ENCODE data around the gene RNF151. TPM values are rescaled to one million over a fixed set of nuclear protein-coding genes. Genes with fewer than 3 reads are reported as not detected.
"Not testable (repeated sequence)": the region's sequence is repeated elsewhere in the genome, so short reads cannot be mapped to it uniquely, and the experiment has no call there.

The RNF151 gene
- not detected in 2 replicates for total RNA-seq (2014; rRNA removed; shearing (Covaris generic))
- not detected in 2 replicates for polyA plus RNA-seq (2014; cell fraction: nucleus; rRNA removed)

GRCh38 chr16:1966460-1966859 lies at the start of gene RNF151:
RNF151 (plus strand) TSS chr16:1966856; CDS start chr16:1966882, 26 bp downstream.
- no peak for DNase-seq (ENCODE audit: extremely low read depth, low read depth)

- no peak for DNase-seq (ENCODE audit: extremely low read depth, low read depth)
Observed at GRCh38 chr16:1917056-1917664, 49.5 kb upstream of the RNF151 start.

- no peak for DNase-seq (ENCODE audit: extremely low read depth, low read depth)
Observed at GRCh38 chr16:1917665-1918350, 48.8 kb upstream of the RNF151 start.

GRCh38 chr16:1918351-1919326 lies 48.0 kb upstream of the RNF151 start, which contains the start of gene HS3ST6:
HS3ST6 (minus strand) TSS chr16:1918415; CDS start chr16:1918323, 92 bp downstream.
- DNase-seq (ENCODE audit: extremely low read depth, low read depth): no peak

- no peak for DNase-seq (ENCODE audit: extremely low read depth, low read depth)
Observed at GRCh38 chr16:1919327-1919998, 47.2 kb upstream of the RNF151 start.

GRCh38 chr16:1920122-1920521 lies 46.5 kb upstream of the RNF151 start:
- DNase-seq (ENCODE audit: extremely low read depth, low read depth): not testable (repeated sequence)

GRCh38 chr16:1920727-1921171 lies 45.9 kb upstream of the RNF151 start:
- DNase-seq (ENCODE audit: extremely low read depth, low read depth): no peak

GRCh38 chr16:1922357-1922756 lies 44.3 kb upstream of the RNF151 start:
- DNase-seq (ENCODE audit: extremely low read depth, low read depth): no peak

- peak; percentile 48 for DNase-seq (ENCODE audit: extremely low read depth, low read depth)
Observed at GRCh38 chr16:1923299-1924034, 43.2 kb upstream of the RNF151 start.

GRCh38 chr16:1924095-1924494 lies 42.6 kb upstream of the RNF151 start:
- DNase-seq (ENCODE audit: extremely low read depth, low read depth): no peak

- DNase-seq (ENCODE audit: extremely low read depth, low read depth): no peak
Observed at GRCh38 chr16:1926271-1926670, 40.4 kb upstream of the RNF151 start.

- DNase-seq (ENCODE audit: extremely low read depth, low read depth): no peak
Observed at GRCh38 chr16:1929105-1929504, 37.6 kb upstream of the RNF151 start.

- DNase-seq (ENCODE audit: extremely low read depth, low read depth): peak; percentile 81
Observed at GRCh38 chr16:1929578-1930337, 36.9 kb upstream of the RNF151 start.

- DNase-seq (ENCODE audit: extremely low read depth, low read depth): no peak
Observed at GRCh38 chr16:1930338-1930720, 36.3 kb upstream of the RNF151 start.

- DNase-seq (ENCODE audit: extremely low read depth, low read depth): no peak
Observed at GRCh38 chr16:1932050-1933028, 34.3 kb upstream of the RNF151 start.

GRCh38 chr16:1933097-1933661 lies 33.5 kb upstream of the RNF151 start:
- no peak for DNase-seq (ENCODE audit: extremely low read depth, low read depth)

GRCh38 chr16:1936945-1937479 lies 29.6 kb upstream of the RNF151 start:
- no peak for DNase-seq (ENCODE audit: extremely low read depth, low read depth)
